Measurements from ENCODE around the gene LRRC23.
A peak's percentile ranks its signal among the peaks of the same experiment; 100 is the strongest.

The LRRC23 gene

GRCh38 chr12:6921539-6921938 is 16.9 kb downstream of the LRRC23 start:
- no peak overlapping the region for H3K4me3 ChIP-seq (ENCODE audit: low read length)
- DNase-seq (ENCODE audit: low read depth, low spot score): no peak

- no peak overlapping the region for H3K4me3 ChIP-seq (ENCODE audit: low read length)
- DNase-seq (ENCODE audit: low read depth, low spot score): no peak
Measured at GRCh38 chr12:6921996-6922946, 17.6 kb downstream of the LRRC23 start.

GRCh38 chr12:6923003-6923732 is 18.5 kb downstream of the LRRC23 start:
- no peak for DNase-seq (ENCODE audit: low read depth, low spot score)
- H3K4me3 ChIP-seq (ENCODE audit: low read length): no peak overlapping the region

GRCh38 chr12:6923851-6924250 is 19.2 kb downstream of the LRRC23 start:
- no peak for DNase-seq (ENCODE audit: low read depth, low spot score)
- H3K4me3 ChIP-seq (ENCODE audit: low read length): no peak overlapping the region

- no peak overlapping the region for H3K4me3 ChIP-seq (ENCODE audit: low read length)
- no peak for DNase-seq (ENCODE audit: low read depth, low spot score)
Measured at GRCh38 chr12:6925239-6925539, 20.6 kb downstream of the LRRC23 start.

GRCh38 chr12:6925540-6926279 is 21.1 kb downstream of the LRRC23 start:
- H3K4me3 ChIP-seq (ENCODE audit: low read length): no peak overlapping the region
- no peak for DNase-seq (ENCODE audit: low read depth, low spot score)

GRCh38 chr12:6927379-6928021 is 22.9 kb downstream of the LRRC23 start, which contains the start of gene ATN1:
TSS of gene ATN1 (plus strand) at chr12:6927959. CDS start at chr12:6934002, 6,043 bp downstream.
- H3K4me3 ChIP-seq (ENCODE audit: low read length): peak within 1 kb of the TSS; percentile 67
- no peak for DNase-seq (ENCODE audit: low read depth, low spot score)

GRCh38 chr12:6928022-6928702 is 23.5 kb downstream of the LRRC23 start:
- DNase-seq (ENCODE audit: low read depth, low spot score): no peak

GRCh38 chr12:6928703-6929407 is 24.2 kb downstream of the LRRC23 start:
- H3K4me3 ChIP-seq (ENCODE audit: low read length): peak overlapping the region; percentile 44
- DNase-seq (ENCODE audit: low read depth, low spot score): no peak

More at GRCh38 chr12:6928022-6928702, 23.5 kb downstream of the LRRC23 start:
- H3K4me3 ChIP-seq (ENCODE audit: low read length): peak overlapping the region; percentile 44

- DNase-seq (ENCODE audit: low read depth, low spot score): no peak
- H3K4me3 ChIP-seq (ENCODE audit: low read length): no peak overlapping the region
Measured at GRCh38 chr12:6929466-6930452, 25.1 kb downstream of the LRRC23 start.

- DNase-seq (ENCODE audit: low read depth, low spot score): no peak
- no peak overlapping the region for H3K4me3 ChIP-seq (ENCODE audit: low read length)
Measured at GRCh38 chr12:6932766-6933165, 28.1 kb downstream of the LRRC23 start.

GRCh38 chr12:6934110-6934509 is 29.5 kb downstream of the LRRC23 start:
- H3K4me3 ChIP-seq (ENCODE audit: low read length): no peak overlapping the region
- DNase-seq (ENCODE audit: low read depth, low spot score): no peak

GRCh38 chr12:6935371-6936193 is 31.0 kb downstream of the LRRC23 start:
- peak overlapping the region; percentile 88; the same call in 1 of the 2 replicates for H3K4me3 ChIP-seq (ENCODE audit: low read length)
- DNase-seq (ENCODE audit: low read depth, low spot score): no peak

GRCh38 chr12:6936194-6936635 is 31.6 kb downstream of the LRRC23 start:
- H3K4me3 ChIP-seq (ENCODE audit: low read length): peak overlapping the region; percentile 88
- DNase-seq (ENCODE audit: low read depth, low spot score): no peak

GRCh38 chr12:6936636-6937480 is 32.2 kb downstream of the LRRC23 start:
- peak overlapping the region; percentile 88 for H3K4me3 ChIP-seq (ENCODE audit: low read length)
- peak; percentile 70 for DNase-seq (ENCODE audit: low read depth, low spot score)
